Measurements from ENCODE around the gene GLS.
"Not testable (repeated sequence)": the region's sequence is repeated elsewhere in the genome, so short reads cannot be mapped to it uniquely, and the experiment has no call there.

GLS gene

GRCh38 chr2:190950566-190950991 lies 70.0 kb downstream of the GLS start:
- H3K9me3 ChIP-seq (ENCODE audit: control extremely low read depth in 1 of 5, control insufficient read depth in 4 of 5, insufficient read depth in 2 of 5, low read depth in 1 of 5, low read length in 4 of 5): no peaks in the 10 kb centered on the region
- H3K27ac ChIP-seq (ENCODE audit: insufficient read depth in 1 of 2, low read depth in 1 of 2, low read length in 2 of 2, poor library complexity in 1 of 2, severe bottlenecking in 2 of 2): no peak overlapping the region
- H3K4me1 ChIP-seq (ENCODE audit: control extremely low read depth in 1 of 4, control insufficient read depth in 4 of 4, insufficient read depth in 4 of 4, low read length in 3 of 4): peaks cover 19 to 33% (median 22%) of the 10 kb centered on the region in 4 experiments
- 100% methylated on average over 3 of the region's 3 CpGs for WGBS (ENCODE audit: insufficient coverage)
- DNase-seq: no peak
- ChIA-PET CTCF (interaction anchor here (0.7 to 1.3 kb wide), 5 partner anchors 15 to 100 kb away, joined by 3 to 5 read pairs (median 3); no protein-coding TSS in a partner anchor), POLR2A (no interaction called here)
- no peaks in the 10 kb centered on the region for H3K36me3 ChIP-seq (ENCODE audit: control insufficient read depth in 4 of 4, insufficient read depth in 4 of 4, low read length in 3 of 4)
- H3K4me3 ChIP-seq (ENCODE audit: control insufficient read depth in 1 of 7, extremely low read depth in 1 of 7, insufficient read depth in 4 of 7, low read depth in 2 of 7, low read length in 6 of 7): no peak overlapping the region
- H3K27me3 ChIP-seq (replicated peaks in 2 of 5; ENCODE audit: control insufficient read depth in 4 of 5, insufficient read depth in 5 of 5, low read length in 4 of 5): no peaks in the 10 kb centered on the region

DNA sequence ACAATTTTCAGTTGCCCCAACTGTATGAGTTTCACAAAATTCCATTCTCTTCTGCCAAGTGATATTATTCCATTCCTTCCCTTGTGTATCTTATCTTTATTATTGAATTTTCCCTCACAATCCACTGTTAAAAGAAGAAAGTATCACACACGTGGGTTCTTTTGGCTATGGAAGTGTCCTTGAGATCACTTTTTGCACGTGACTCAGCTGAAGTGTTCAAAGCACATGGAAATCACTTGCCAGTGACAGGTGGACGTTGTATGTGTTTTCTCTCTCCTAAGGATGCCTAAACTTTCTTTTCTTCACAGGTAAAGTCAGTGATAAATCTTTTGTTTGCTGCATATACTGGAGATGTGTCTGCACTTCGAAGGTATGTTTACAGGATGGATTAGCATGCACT lies 72.6 kb downstream of the GLS start:
- 94% methylated on average over 3 of the region's 4 CpGs for WGBS (ENCODE audit: insufficient coverage)
- CTCF ChIA-PET: interaction anchor here (1.4 kb wide), 1 partner anchor 67 kb away, joined by 3 read pairs; no protein-coding TSS in a partner anchor

DNA sequence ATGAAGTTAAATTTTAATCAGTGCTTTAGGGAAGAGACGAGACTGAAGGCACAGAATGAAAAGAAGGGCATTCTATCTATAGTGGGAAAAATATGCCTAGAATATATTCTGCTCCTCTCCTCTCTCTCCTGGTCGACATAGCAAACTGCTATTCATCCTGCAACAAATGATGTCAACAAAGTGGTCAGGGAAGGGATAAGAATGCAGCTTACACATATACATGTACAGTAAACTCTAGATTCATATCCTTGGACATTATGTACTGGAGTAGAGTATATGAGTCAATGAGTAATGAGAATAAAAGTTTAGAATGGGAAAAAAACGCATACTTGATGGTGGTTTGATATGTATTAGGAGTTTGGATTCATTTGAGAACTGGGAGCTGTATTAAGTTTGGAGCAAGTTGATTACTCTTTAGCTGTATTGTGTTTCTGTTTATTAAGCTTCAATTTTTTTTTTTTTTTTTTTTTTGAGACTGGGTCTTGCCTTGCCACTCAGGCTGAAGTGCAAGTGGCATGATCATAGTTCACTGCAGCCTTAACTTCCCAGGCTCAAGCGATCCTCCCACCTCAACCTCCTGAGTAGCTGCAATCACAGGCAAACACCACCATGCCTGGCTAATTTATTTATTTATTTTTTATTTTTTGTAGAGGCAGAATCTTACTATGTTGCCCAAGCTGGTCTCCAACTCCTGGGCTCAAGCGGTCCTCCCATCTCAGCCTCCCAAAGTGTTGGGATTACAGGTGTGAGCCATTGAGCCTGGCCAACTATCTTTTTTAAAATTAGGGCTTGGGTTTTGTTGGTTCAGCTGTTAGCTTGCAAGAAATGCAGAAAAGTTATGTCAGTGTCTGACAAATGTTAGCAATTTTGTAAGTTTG lies 79.5 kb downstream of the GLS start:
- H3K27me3 ChIP-seq (replicated peaks in 2 of 5; ENCODE audit: control insufficient read depth in 4 of 5, insufficient read depth in 5 of 5, low read length in 4 of 5): no peaks in the 10 kb centered on the region
- WGBS (ENCODE audit: insufficient coverage): 93% methylated on average over 2 of the region's 5 CpGs
- no peaks in the 10 kb centered on the region for H3K9me3 ChIP-seq (ENCODE audit: control extremely low read depth in 1 of 5, control insufficient read depth in 4 of 5, insufficient read depth in 2 of 5, low read depth in 1 of 5, low read length in 4 of 5)
- no peak overlapping the region for H3K27ac ChIP-seq (ENCODE audit: insufficient read depth in 1 of 2, low read depth in 1 of 2, low read length in 2 of 2, poor library complexity in 1 of 2, severe bottlenecking in 2 of 2)
- POLR2A ChIA-PET: no interaction called here
- peaks cover 10 to 33% (median 21%) of the 10 kb centered on the region in 4 experiments for H3K36me3 ChIP-seq (ENCODE audit: control insufficient read depth in 4 of 4, insufficient read depth in 4 of 4, low read length in 3 of 4)
- CTCF ChIA-PET: interaction anchor here (1.1 to 3.2 kb wide), 4 partner anchors 12 to 67 kb away, joined by 3 to 19 read pairs (median 4); no protein-coding TSS in a partner anchor
- peaks cover 0 to 2% (median 0%) of the 10 kb centered on the region in 4 experiments for H3K4me1 ChIP-seq (ENCODE audit: control extremely low read depth in 1 of 4, control insufficient read depth in 4 of 4, insufficient read depth in 4 of 4, low read length in 3 of 4)
- H3K4me3 ChIP-seq (ENCODE audit: control insufficient read depth in 1 of 7, extremely low read depth in 1 of 7, insufficient read depth in 4 of 7, low read depth in 2 of 7, low read length in 6 of 7): no peak overlapping the region
- no peak for DNase-seq

More for the DNA sequence above, 72.6 kb downstream of the GLS start:
- DNase-seq: no peak
- no peak overlapping the region for H3K4me3 ChIP-seq (ENCODE audit: control insufficient read depth in 1 of 7, extremely low read depth in 1 of 7, insufficient read depth in 4 of 7, low read depth in 2 of 7, low read length in 6 of 7)
- H3K9me3 ChIP-seq (ENCODE audit: control extremely low read depth in 1 of 5, control insufficient read depth in 4 of 5, insufficient read depth in 2 of 5, low read depth in 1 of 5, low read length in 4 of 5): no peaks in the 10 kb centered on the region
- peaks cover 6 to 10% (median 8%) of the 10 kb centered on the region in 4 experiments for H3K4me1 ChIP-seq (ENCODE audit: control extremely low read depth in 1 of 4, control insufficient read depth in 4 of 4, insufficient read depth in 4 of 4, low read length in 3 of 4)
- no peaks in the 10 kb centered on the region for H3K36me3 ChIP-seq (ENCODE audit: control insufficient read depth in 4 of 4, insufficient read depth in 4 of 4, low read length in 3 of 4)
- no peak overlapping the region for H3K27ac ChIP-seq (ENCODE audit: insufficient read depth in 1 of 2, low read depth in 1 of 2, low read length in 2 of 2, poor library complexity in 1 of 2, severe bottlenecking in 2 of 2)
- no peaks in the 10 kb centered on the region for H3K27me3 ChIP-seq (replicated peaks in 2 of 5; ENCODE audit: control insufficient read depth in 4 of 5, insufficient read depth in 5 of 5, low read length in 4 of 5)
- POLR2A ChIA-PET: no interaction called here

DNA sequence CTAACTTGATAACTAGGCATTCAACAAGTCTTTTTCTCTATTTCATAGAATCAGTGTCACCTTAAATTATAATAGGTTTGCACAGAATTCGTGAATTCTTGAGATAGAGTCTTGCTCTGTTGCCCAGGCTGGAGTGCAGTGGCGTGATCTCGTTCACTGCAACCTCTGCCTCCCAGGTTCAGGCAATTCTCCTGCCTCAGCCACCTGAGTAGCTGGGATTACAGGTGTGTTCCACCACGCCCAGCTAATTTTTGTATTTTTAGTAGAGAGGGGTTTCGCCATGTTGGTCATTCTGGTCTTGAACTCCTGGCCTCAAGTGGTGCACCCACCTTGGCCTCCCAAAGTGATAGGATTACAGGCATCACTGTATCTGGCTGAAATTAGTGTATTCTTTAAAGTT lies 80.5 kb downstream of the GLS start:
- peaks cover 15 to 43% (median 28%) of the 10 kb centered on the region in 4 experiments for H3K36me3 ChIP-seq (ENCODE audit: control insufficient read depth in 4 of 4, insufficient read depth in 4 of 4, low read length in 3 of 4)
- POLR2A ChIA-PET: interaction anchor here (0.7 kb wide), 1 partner anchor 61 kb away, joined by 4 read pairs; no protein-coding TSS in a partner anchor
- H3K9me3 ChIP-seq (ENCODE audit: control extremely low read depth in 1 of 5, control insufficient read depth in 4 of 5, insufficient read depth in 2 of 5, low read depth in 1 of 5, low read length in 4 of 5); H3K4me1 ChIP-seq (ENCODE audit: control extremely low read depth in 1 of 4, control insufficient read depth in 4 of 4, insufficient read depth in 4 of 4, low read length in 3 of 4); H3K27me3 ChIP-seq (replicated peaks in 2 of 5; ENCODE audit: control insufficient read depth in 4 of 5, insufficient read depth in 5 of 5, low read length in 4 of 5); H3K27ac ChIP-seq (ENCODE audit: insufficient read depth in 1 of 2, low read depth in 1 of 2, low read length in 2 of 2, poor library complexity in 1 of 2, severe bottlenecking in 2 of 2); DNase-seq; H3K4me3 ChIP-seq (ENCODE audit: control insufficient read depth in 1 of 7, extremely low read depth in 1 of 7, insufficient read depth in 4 of 7, low read depth in 2 of 7, low read length in 6 of 7): not testable (repeated sequence)
- WGBS (ENCODE audit: insufficient coverage): 100% methylated on average over 5 of the region's 5 CpGs
- CTCF ChIA-PET: interaction anchor here (1.1 to 3.2 kb wide), 3 partner anchors 11 to 13 kb away, joined by 3 to 19 read pairs (median 4); no protein-coding TSS in a partner anchor

- WGBS (ENCODE audit: insufficient coverage): 100% methylated on average over 1 of the region's 2 CpGs
- Histone ChIP-seq H3K36me3 (ENCODE audit: control insufficient read depth in 4 of 4, insufficient read depth in 4 of 4, low read length in 3 of 4) (peaks cover 15 to 49% (median 32%) of the 10 kb centered on the region in 4 experiments), H3K4me3 (ENCODE audit: control insufficient read depth in 1 of 7, extremely low read depth in 1 of 7, insufficient read depth in 4 of 7, low read depth in 2 of 7, low read length in 6 of 7) (no peak overlapping the region), H3K27me3 (replicated peaks in 2 of 5; ENCODE audit: control insufficient read depth in 4 of 5, insufficient read depth in 5 of 5, low read length in 4 of 5) (no peaks in the 10 kb centered on the region), H3K27ac (ENCODE audit: insufficient read depth in 1 of 2, low read depth in 1 of 2, low read length in 2 of 2, poor library complexity in 1 of 2, severe bottlenecking in 2 of 2) (no peak overlapping the region), H3K9me3 (ENCODE audit: control extremely low read depth in 1 of 5, control insufficient read depth in 4 of 5, insufficient read depth in 2 of 5, low read depth in 1 of 5, low read length in 4 of 5) (no peaks in the 10 kb centered on the region), H3K4me1 (ENCODE audit: control extremely low read depth in 1 of 4, control insufficient read depth in 4 of 4, insufficient read depth in 4 of 4, low read length in 3 of 4) (peaks cover 0 to 2% (median 0%) of the 10 kb centered on the region in 4 experiments)
- ChIA-PET POLR2A (interaction anchor here (0.7 kb wide), 1 partner anchor 62 kb away, joined by 4 read pairs; no protein-coding TSS in a partner anchor), CTCF (interaction anchor here (0.7 to 3.2 kb wide), 2 partner anchors 9 to 14 kb away, joined by 3 to 19 read pairs; no protein-coding TSS in a partner anchor)
- peak in 1 of 3 donors; percentile 28 for DNase-seq
Measured at GRCh38 chr2:190961918-190962487, 81.4 kb downstream of the GLS start.

DNA sequence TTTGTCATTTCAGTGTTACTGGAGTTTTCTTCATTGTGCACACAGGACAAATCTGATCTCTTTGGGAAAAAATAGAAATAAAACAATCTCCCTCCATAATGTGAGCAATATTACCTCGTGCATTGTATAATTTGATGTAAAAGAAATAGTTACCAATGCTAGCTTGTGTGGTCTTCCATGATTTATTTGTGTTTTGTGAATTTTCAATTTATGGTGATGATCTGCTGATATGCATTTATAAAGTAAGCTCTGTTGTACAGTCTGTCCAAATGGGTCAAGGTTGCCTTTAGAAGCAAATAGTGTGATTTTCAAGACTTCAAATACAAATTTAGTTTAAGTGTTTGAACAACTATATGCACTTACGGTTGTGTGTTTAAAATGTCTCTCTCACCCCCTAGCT lies 82.5 kb downstream of the GLS start:
- no peaks in the 10 kb centered on the region for H3K27me3 ChIP-seq (replicated peaks in 2 of 5; ENCODE audit: control insufficient read depth in 4 of 5, insufficient read depth in 5 of 5, low read length in 4 of 5)
- H3K9me3 ChIP-seq (ENCODE audit: control extremely low read depth in 1 of 5, control insufficient read depth in 4 of 5, insufficient read depth in 2 of 5, low read depth in 1 of 5, low read length in 4 of 5): no peaks in the 10 kb centered on the region
- no CpG with 5 or more reads among the region's 2 CpGs for WGBS (ENCODE audit: insufficient coverage)
- DNase-seq: no peak
- no peak overlapping the region for H3K27ac ChIP-seq (ENCODE audit: insufficient read depth in 1 of 2, low read depth in 1 of 2, low read length in 2 of 2, poor library complexity in 1 of 2, severe bottlenecking in 2 of 2)
- peaks cover 0 to 2% (median 0%) of the 10 kb centered on the region in 4 experiments for H3K4me1 ChIP-seq (ENCODE audit: control extremely low read depth in 1 of 4, control insufficient read depth in 4 of 4, insufficient read depth in 4 of 4, low read length in 3 of 4)
- no peak overlapping the region for H3K4me3 ChIP-seq (ENCODE audit: control insufficient read depth in 1 of 7, extremely low read depth in 1 of 7, insufficient read depth in 4 of 7, low read depth in 2 of 7, low read length in 6 of 7)
- POLR2A ChIA-PET: no interaction called here
- H3K36me3 ChIP-seq (ENCODE audit: control insufficient read depth in 4 of 4, insufficient read depth in 4 of 4, low read length in 3 of 4): peaks cover 17 to 59% (median 38%) of the 10 kb centered on the region in 4 experiments
- CTCF ChIA-PET: interaction anchor here (0.7 kb wide), 1 partner anchor 9 kb away, joined by 3 read pairs; no protein-coding TSS in a partner anchor
